RWPE1 (cell line): ENCODE data around the gene TOMM22.

ENCODE experiments used
- CTCF ChIA-PET: fragments of 350-600 bp; sonication (Branson Sonifier 250); formaldehyde crosslinking; extraction: SDS; loops from one replicate; lab custom pipeline; 2021; lab: Yijun Ruan, JAX
- POLR2A ChIA-PET: fragments of 400-600 bp; formaldehyde crosslinking; extraction: SDS; loops from one replicate; lab custom pipeline; 2020; ENCODE audit warnings: antibody characterized with exemption; ENCODE audit not compliant: low non-redundant PET; lab: Yijun Ruan, JAX
- DNase-seq: peaks from one replicate; pipeline ENCODE4 v3.0.0; 2012; ENCODE audit warnings: low spot score
- H3K27ac ChIP-seq: fragments of 450-650 bp; 2 replicates; pipeline ENCODE4 v1.5.1; 2017
- TF ChIP-seq, protein P1 (sequence below): fragments of 450-650 bp; conservative IDR thresholded peaks from 2 replicates; pipeline ENCODE4 v1.5.1; 2017; ENCODE audit warnings: low read depth, mild to moderate bottlenecking

The TOMM22 gene

DNA sequence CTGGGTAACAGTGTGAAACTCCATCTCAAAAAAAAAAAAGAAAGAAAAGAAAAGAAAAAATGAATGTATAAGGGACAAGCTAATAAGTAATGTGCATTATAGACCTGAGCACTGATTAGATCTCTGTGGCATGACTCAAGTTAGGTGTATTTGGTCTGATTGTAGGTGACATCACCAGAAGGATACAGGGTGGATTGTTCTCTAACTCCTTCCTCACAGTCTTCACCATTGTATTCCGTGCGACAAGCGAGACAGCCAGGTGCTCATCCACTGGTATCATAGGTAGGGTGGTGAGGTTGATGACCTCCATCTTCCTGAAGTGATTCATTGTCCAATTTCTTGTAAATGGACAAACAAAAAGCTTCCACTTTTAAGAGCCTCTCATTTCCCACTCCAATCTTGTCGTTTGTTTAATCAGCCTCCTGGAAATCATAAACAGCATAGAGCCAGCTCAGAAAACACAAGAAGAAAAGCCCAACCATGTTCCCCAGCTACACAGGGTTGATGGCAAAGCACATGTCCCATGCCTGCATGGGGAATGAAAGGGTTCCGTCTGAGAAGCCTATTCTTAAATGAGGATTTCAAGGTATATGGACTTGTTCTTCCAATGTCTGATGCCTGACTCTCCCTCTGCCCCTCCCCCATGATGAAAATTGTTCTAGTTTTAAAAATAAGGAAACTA, 31.8 kb upstream of the TOMM22 start:
- TF ChIP-seq, protein P1, sequence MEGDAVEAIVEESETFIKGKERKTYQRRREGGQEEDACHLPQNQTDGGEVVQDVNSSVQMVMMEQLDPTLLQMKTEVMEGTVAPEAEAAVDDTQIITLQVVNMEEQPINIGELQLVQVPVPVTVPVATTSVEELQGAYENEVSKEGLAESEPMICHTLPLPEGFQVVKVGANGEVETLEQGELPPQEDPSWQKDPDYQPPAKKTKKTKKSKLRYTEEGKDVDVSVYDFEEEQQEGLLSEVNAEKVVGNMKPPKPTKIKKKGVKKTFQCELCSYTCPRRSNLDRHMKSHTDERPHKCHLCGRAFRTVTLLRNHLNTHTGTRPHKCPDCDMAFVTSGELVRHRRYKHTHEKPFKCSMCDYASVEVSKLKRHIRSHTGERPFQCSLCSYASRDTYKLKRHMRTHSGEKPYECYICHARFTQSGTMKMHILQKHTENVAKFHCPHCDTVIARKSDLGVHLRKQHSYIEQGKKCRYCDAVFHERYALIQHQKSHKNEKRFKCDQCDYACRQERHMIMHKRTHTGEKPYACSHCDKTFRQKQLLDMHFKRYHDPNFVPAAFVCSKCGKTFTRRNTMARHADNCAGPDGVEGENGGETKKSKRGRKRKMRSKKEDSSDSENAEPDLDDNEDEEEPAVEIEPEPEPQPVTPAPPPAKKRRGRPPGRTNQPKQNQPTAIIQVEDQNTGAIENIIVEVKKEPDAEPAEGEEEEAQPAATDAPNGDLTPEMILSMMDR: no peak
- DNase-seq: no peak
- H3K27ac ChIP-seq: no peak overlapping the region
- ChIA-PET CTCF (no interaction called here), POLR2A (no interaction called here)

DNA sequence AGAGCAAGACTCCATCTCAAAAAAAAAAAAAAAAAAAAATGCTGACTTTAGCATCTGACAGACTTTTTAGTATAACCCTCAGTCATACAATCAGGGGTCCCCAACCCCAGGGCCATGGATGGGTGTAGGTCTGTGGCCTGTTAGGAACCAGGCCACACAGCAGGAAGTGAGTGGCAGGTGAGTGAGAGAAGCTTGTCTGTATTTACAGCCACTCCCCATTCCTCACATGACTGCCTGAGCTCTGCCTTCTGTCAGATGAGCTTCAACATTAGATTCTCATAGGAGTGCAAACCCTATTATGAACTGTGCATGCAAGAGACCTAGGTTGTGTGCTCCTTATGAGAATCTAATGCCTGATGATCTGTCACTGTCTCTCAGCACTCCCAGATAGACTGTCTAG, 28.9 kb upstream of the TOMM22 start:
- POLR2A ChIA-PET: interaction anchor here (0.6 to 0.7 kb wide), 3 partner anchors 47 to 447 kb away, joined by 3 to 11 read pairs (median 4); no protein-coding TSS in a partner anchor
- CTCF ChIA-PET: no interaction called here
- DNase-seq: no peak
- TF ChIP-seq, protein P1: no peak
- no peak overlapping the region for H3K27ac ChIP-seq

DNA sequence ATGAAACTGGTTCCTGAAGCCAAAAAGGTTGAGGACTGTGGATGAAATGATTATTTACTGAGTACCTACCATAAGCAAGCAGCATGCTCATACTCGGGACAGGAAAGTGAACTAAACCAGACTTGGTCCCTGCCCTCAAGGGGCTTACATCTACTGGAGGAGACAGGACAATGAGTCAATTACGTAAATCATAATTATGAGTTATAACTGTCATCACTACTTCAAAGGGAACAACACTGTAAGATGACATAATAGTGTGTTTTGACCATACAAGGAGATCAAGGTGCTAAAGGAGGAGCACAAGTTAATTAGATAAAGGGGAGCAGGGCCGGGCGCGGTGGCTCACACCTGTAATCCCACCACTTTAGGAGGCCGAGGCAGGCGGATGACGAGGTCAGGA, 28.0 kb upstream of the TOMM22 start:
- CTCF ChIA-PET: interaction anchor here (0.7 kb wide), 1 partner anchor 28 kb away, joined by 7 read pairs; no protein-coding TSS in a partner anchor

DNA sequence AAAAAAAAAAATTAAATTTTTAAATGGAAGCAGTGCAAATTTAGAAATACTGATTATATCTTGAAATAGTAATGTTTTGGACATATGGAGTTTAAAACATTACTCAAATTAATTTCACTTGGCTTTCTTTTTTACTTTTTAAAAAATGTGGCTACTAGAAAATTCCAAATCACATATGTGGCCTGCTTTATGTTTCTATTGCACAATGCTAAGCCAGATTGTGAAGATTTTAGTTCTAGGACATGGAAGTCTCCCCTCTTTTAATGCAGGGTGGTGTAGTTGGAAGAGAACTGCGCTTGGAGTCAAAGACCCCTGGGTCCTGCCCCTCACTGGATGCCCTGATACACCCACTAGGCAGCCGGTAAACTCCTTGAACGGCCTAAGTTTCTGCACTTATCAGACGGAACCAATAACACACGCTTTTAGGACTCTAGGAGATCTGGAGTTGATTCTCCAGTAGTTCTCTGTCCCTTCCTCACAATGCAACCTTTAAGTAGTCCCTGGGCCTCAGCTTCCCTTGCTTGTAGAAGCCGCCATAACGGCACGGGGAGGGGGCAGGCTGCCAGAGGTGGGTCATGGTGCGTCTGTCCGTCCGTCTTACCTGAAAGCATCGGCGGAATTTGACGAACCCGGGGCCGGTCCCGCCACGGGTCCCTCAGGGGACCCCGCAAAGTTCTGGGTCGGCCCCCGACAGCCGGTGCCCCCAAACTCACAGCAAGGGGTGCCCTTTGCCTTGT, 26.1 kb upstream of the TOMM22 start:
- ChIA-PET POLR2A (no interaction called here), CTCF (no interaction called here)
- H3K27ac ChIP-seq: peak overlapping the region; percentile 93
- peak; percentile 3 for DNase-seq
- TF ChIP-seq, protein P1: no peak

More for the DNA sequence above, 28.0 kb upstream of the TOMM22 start:
- H3K27ac ChIP-seq: no peak overlapping the region
- no peak for DNase-seq
- TF ChIP-seq, protein P1: no peak
- POLR2A ChIA-PET: interaction anchor here (0.6 kb wide), 1 partner anchor 552 kb away, joined by 3 read pairs; no protein-coding TSS in a partner anchor

DNA sequence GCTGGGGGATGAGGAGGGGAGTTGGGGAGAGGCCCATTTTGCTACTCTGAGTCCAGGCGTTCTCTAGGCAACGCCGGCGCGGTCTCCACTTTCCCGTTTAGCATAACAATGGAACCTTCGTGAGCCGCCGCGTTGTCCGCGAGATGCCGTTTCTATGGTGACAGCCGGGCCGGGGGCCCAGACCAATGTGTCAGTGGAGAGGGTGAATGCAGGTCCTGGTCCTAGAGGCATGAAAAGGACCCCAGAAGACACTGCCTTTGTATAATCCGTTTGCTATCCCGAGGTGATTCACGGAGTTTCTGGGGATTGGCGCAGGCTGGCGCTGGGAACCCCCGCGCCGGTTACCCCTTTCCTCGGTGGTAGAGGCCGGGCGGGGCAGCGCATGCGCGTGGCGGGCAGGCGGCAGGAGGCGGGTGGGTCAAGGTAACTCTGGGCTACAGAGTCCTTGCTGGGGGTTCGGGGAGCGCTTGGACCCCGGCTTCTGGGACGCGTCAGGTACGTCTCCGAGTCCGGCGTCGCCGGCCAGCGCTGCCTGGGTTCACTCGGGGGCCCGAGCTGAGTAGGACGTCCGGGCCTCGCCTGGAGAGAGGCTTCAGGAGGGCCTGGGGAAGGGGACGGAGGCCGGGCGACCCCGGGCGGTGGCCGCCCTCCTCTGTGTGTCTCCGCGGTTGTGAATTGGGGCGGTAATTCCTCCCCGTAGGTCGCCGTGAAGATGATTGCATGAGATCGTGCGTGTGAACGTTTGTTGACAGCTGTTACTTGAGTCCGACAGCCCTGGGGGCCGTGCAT, 25.3 kb upstream of the TOMM22 start, which contains the start of the genes CBY1 and FAM227A:
Gene CBY1 (plus strand): TSS at position 383 of the 789 bp plus-strand sequence. CDS start 11,417 bp downstream, outside the sequence.
Gene FAM227A (minus strand): TSS at position 137 of the 789 bp plus-strand sequence. CDS start 6,224 bp downstream, outside the sequence.
- peak within 1 kb of the TSS; percentile 93 for H3K27ac ChIP-seq
- ChIA-PET POLR2A (no interaction called here), CTCF (interaction anchor here (0.5 to 0.6 kb wide), 2 partner anchors 12 to 19 kb away, joined by 3 to 5 read pairs; no protein-coding TSS in a partner anchor)
- peak; percentile 93 for DNase-seq
- TF ChIP-seq, protein P1: no peak
